Astrocyte of the spinal cord (primary cell): ENCODE data around the gene ERC2.
A peak's percentile ranks its signal among the peaks of the same experiment; 100 is the strongest.

ENCODE experiments used
- DNase-seq: peaks from one replicate; pipeline ENCODE4 v3.0.0; 2011; ENCODE audit warnings: low read depth, low spot score
- H3K4me3 ChIP-seq: 2 replicates; pipeline ENCODE4 v1.5.1; 2011; ENCODE audit warnings: low read depth, mild to moderate bottlenecking, low read length, moderate library complexity
- CTCF ChIP-seq: IDR thresholded peaks from 2 replicates; pipeline ENCODE4 v1.5.1; 2012; ENCODE audit warnings: low read depth, mild to moderate bottlenecking, low read length, inconsistent platforms
- in situ Hi-C: cut with HindIII; loops from 2 replicates; pipeline ENCODE4 v1.10.0; 2017; ENCODE audit warnings: low sequenced_read_pairs

ERC2 gene

GRCh38 chr3:55623786-55624185, 844.5 kb downstream of the ERC2 start:
- TF ChIP-seq CTCF = no peak
- H3K4me3 ChIP-seq = no peak overlapping the region
- in situ Hi-C loops = no loop called here
- DNase-seq = no peak

GRCh38 chr3:55622733-55623132, 845.5 kb downstream of the ERC2 start:
- no peak for DNase-seq
- H3K4me3 ChIP-seq = no peak overlapping the region
- no peak for TF ChIP-seq CTCF
- in situ Hi-C loops = no loop called here

DNA sequence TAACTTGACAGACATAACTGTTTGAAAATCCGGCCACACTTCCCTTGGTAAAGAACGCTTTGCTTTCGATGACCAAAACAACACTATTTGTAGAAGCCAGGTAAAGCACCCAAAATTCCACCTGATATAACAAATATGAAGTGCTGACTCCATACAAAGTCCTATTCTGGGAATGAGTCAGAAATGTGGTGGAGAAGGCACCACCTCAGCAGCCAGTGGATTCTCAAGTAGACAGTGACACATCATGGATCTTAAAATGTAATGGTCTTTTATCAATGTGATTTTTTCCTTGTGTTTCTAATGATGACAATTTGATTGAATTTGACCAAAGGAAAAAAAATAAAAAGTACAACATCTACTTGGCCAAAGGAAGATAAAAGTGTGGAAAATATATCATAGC, 846.2 kb downstream of the ERC2 start:
- in situ Hi-C loops = no loop called here
- no peak for TF ChIP-seq CTCF
- H3K4me3 ChIP-seq = no peak overlapping the region
- peak; percentile 50 for DNase-seq

GRCh38 chr3:55621648-55622047, 846.6 kb downstream of the ERC2 start:
- no peak for TF ChIP-seq CTCF
- in situ Hi-C loops = no loop called here
- no peak for DNase-seq
- H3K4me3 ChIP-seq = no peak overlapping the region

- H3K4me3 ChIP-seq = no peak overlapping the region
- no peak for TF ChIP-seq CTCF
- in situ Hi-C loops = no loop called here
- DNase-seq = no peak
Measured at GRCh38 chr3:55621026-55621422, 847.2 kb downstream of the ERC2 start.

GRCh38 chr3:55620351-55621025, 847.8 kb downstream of the ERC2 start:
- in situ Hi-C loops = no loop called here
- peak; percentile 41 for DNase-seq
- no peak overlapping the region for H3K4me3 ChIP-seq
- no peak for TF ChIP-seq CTCF
